ENCODE data around the gene SAE1. TPM values are rescaled to one million over a fixed set of nuclear protein-coding genes. Genes with fewer than 3 reads are reported as not detected.

Gene SAE1
- total RNA-seq, 1 donor from 2014 or later, result 140 TPM

DNA sequence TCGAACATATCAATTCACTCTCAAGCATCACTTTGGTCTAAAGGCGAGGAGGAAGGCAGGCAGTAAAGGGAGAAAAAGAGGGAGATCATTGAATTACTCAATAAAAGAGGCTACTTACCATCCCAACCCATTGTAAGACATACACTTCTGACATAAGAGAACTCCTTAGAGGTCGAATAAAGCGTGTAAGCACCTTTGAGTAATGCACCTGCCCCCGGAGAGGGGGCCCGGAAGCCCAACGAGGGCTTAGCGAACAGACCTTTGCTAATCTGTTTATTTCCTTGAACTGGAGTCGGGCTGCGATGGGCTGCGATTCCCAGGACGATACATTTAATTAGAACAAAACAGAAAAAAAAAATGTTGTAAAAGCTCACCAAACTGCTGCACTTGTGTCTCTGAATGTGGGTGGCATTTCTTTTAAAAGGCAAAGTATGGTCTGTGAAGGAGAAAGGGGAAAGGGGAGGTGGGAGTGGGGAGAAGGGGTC, 20.1 kb upstream of the SAE1 start:
- TF ChIP-seq, protein P1, sequence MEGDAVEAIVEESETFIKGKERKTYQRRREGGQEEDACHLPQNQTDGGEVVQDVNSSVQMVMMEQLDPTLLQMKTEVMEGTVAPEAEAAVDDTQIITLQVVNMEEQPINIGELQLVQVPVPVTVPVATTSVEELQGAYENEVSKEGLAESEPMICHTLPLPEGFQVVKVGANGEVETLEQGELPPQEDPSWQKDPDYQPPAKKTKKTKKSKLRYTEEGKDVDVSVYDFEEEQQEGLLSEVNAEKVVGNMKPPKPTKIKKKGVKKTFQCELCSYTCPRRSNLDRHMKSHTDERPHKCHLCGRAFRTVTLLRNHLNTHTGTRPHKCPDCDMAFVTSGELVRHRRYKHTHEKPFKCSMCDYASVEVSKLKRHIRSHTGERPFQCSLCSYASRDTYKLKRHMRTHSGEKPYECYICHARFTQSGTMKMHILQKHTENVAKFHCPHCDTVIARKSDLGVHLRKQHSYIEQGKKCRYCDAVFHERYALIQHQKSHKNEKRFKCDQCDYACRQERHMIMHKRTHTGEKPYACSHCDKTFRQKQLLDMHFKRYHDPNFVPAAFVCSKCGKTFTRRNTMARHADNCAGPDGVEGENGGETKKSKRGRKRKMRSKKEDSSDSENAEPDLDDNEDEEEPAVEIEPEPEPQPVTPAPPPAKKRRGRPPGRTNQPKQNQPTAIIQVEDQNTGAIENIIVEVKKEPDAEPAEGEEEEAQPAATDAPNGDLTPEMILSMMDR (conservative IDR thresholded peaks at IDR 0.05; ENCODE audit: low read depth, low read length), result no peak
- DNase-seq (ENCODE audit: low read depth), result no peak
- H3K4me3 ChIP-seq (ENCODE audit: low read depth, low read length), result peak overlapping the region; percentile 88

DNA sequence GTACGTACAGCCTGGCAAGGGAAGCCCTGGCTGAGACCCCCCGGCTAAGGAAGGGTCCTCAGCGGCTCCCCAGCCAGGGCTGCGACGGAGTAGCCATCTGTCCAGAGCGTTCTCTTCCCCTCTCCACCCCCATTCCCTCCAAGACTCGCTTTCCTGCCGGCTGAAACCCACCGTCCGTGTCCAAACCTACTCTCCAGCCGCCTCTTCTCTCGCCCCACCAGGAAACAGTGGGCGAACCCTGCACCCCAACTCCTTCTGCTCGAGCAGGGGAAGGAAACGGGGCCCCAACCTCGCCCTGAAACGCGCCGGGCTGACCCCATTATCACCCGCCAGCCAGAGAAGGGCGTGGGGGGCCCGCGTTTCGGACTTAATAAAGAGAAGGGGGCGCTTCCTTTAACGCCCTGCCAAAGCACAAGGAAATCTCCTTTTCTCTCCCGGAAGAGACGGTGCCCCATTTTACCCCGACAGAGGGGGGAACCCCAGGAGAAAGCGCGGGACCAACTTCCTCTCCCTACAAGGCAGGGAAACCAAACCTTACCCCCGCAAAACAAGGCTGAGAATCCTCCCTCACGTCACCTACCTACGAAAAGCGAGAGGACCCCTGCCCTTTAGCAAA, 19.5 kb upstream of the SAE1 start:
- H3K4me3 ChIP-seq (ENCODE audit: low read depth, low read length), result peak overlapping the region; percentile 88
- TF ChIP-seq, protein P1 (conservative IDR thresholded peaks at IDR 0.05; ENCODE audit: low read depth, low read length), result no peak
- DNase-seq (ENCODE audit: low read depth), result no peak

- TF ChIP-seq, protein P1 (conservative IDR thresholded peaks at IDR 0.05; ENCODE audit: low read depth, low read length), result no peak
- no peak for DNase-seq (ENCODE audit: low read depth)
- H3K4me3 ChIP-seq (ENCODE audit: low read depth, low read length), result peak overlapping the region; percentile 88
Observed at GRCh38 chr19:47111682-47112165, 18.9 kb upstream of the SAE1 start.

DNA sequence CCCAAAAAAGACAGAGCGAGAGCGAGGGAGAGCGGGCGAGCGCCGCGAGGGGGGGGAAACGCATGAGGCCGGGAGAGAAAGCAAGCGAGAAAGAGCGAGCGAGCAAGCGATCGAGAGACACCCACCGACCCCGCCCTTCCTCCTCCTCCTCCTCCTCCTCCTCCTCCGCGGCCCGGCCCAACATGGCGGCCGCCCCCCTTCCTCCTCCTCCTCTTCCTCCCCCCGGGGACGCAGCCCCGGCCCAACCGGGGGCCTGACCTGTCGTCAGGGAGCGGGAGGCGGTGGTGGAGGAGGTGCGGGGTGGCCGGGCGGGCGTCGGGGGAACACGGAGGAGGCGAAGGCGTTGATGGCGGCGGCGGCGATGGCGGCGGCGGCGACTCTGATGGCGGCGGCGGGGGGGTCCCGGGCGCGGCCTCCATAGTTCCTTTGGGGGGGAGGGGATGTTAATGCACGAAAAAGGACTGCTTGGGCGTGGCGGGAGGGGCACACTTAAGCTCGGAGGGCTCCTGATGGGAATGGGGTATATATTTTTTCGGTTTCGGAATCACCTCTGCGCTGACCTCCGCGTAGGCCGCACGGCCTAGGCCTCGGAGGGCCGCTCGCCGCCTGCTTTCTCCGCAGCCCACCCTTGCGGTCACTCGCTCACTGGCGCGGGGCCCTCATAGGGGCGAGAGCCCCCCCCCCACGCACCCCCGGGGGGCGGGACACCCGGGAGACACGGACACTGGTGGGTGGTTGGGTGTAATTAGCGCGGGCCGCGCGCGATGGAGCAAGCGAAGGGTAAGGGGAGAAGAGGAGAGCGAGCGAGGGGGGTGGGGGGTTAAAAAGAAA, 18.3 kb upstream of the SAE1 start:
- peak overlapping the region; percentile 88 for H3K4me3 ChIP-seq (ENCODE audit: low read depth, low read length)
- DNase-seq (ENCODE audit: low read depth), result no peak
- TF ChIP-seq, protein P1 (conservative IDR thresholded peaks at IDR 0.05; ENCODE audit: low read depth, low read length), result no peak

- H3K4me3 ChIP-seq (ENCODE audit: low read depth, low read length), result peak within 1 kb of the TSS; percentile 88
- peak; percentile 87 for DNase-seq (ENCODE audit: low read depth)
- TF ChIP-seq, protein P1 (conservative IDR thresholded peaks at IDR 0.05; ENCODE audit: low read depth, low read length), result no peak
Observed at GRCh38 chr19:47112997-47113849, 17.4 kb upstream of the SAE1 start, which contains the start of gene ZC3H4. Gene ZC3H4 (minus strand): TSS chr19:47113776. CDS start chr19:47112584, 1,192 bp downstream.

- peak overlapping the region; percentile 88 for H3K4me3 ChIP-seq (ENCODE audit: low read depth, low read length)
- TF ChIP-seq, protein P1 (conservative IDR thresholded peaks at IDR 0.05; ENCODE audit: low read depth, low read length), result no peak
- no peak for DNase-seq (ENCODE audit: low read depth)
Observed at GRCh38 chr19:47113850-47114651, 16.6 kb upstream of the SAE1 start.
